SHP77 treated with DMSO at 0.1 percent for 48 hours (cell line): ENCODE data around the gene IZUMO2.
"Not testable (repeated sequence)": the region's sequence is repeated elsewhere in the genome, so short reads cannot be mapped to it uniquely, and the experiment has no call there.

Experiments
- DNase-seq: peaks from one replicate; lab custom pipeline; 2025; lab: John Stamatoyannopoulos, UW

Gene IZUMO2

GRCh38 chr19:50135856-50136602 is 27.1 kb downstream of the IZUMO2 start:
- DNase-seq, result not testable (repeated sequence)

- DNase-seq, result not testable (repeated sequence)
Observed at GRCh38 chr19:50134777-50135719, 28.0 kb downstream of the IZUMO2 start.

- not testable (repeated sequence) for DNase-seq
Observed at GRCh38 chr19:50133518-50134492, 29.3 kb downstream of the IZUMO2 start.

GRCh38 chr19:50104012-50104411 is 59.1 kb downstream of the IZUMO2 start:
- not testable (repeated sequence) for DNase-seq

GRCh38 chr19:50103405-50103804 is 59.7 kb downstream of the IZUMO2 start:
- DNase-seq, result not testable (repeated sequence)
